ENCODE measurements around the gene PODXL2.

DNA sequence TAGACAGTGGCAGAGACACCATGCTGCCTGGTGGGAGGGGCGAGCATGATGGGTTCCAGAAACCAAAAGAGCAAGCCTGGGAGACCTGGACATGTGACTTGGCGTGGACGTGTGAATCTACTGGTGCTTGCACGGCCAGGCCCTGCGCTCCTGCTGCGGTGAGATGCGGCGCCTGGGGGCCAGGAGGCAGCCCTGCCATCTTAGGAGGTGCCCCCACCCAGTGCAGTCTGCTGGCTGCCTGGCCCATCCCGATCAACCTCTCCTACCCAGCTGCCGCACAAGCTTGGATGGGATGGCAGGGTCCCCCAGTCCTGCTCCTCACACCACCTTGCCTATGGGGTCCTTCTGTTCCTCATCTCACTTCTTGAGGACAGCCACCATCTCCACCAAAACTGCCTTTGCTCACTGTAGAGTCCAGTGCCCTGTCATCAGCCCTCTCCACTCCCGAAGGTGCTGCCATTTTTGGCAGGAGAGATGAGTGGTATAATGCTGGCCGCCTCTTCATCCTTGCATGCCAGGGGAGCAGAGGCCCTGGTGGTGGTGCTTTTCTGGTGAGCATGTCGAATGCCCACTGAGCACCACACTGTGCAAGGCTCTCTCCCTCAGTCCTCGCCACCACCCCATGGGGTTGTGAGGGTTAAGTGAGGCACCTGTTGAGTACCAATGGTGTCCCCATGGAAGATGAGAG, 40.7 kb downstream of the PODXL2 start:
- TF ChIP-seq, protein P1, sequence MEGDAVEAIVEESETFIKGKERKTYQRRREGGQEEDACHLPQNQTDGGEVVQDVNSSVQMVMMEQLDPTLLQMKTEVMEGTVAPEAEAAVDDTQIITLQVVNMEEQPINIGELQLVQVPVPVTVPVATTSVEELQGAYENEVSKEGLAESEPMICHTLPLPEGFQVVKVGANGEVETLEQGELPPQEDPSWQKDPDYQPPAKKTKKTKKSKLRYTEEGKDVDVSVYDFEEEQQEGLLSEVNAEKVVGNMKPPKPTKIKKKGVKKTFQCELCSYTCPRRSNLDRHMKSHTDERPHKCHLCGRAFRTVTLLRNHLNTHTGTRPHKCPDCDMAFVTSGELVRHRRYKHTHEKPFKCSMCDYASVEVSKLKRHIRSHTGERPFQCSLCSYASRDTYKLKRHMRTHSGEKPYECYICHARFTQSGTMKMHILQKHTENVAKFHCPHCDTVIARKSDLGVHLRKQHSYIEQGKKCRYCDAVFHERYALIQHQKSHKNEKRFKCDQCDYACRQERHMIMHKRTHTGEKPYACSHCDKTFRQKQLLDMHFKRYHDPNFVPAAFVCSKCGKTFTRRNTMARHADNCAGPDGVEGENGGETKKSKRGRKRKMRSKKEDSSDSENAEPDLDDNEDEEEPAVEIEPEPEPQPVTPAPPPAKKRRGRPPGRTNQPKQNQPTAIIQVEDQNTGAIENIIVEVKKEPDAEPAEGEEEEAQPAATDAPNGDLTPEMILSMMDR (IDR thresholded peaks at IDR 0.05; ENCODE audit: insufficient read depth, low read length), result no peak
- TF ChIP-seq, protein P2, sequence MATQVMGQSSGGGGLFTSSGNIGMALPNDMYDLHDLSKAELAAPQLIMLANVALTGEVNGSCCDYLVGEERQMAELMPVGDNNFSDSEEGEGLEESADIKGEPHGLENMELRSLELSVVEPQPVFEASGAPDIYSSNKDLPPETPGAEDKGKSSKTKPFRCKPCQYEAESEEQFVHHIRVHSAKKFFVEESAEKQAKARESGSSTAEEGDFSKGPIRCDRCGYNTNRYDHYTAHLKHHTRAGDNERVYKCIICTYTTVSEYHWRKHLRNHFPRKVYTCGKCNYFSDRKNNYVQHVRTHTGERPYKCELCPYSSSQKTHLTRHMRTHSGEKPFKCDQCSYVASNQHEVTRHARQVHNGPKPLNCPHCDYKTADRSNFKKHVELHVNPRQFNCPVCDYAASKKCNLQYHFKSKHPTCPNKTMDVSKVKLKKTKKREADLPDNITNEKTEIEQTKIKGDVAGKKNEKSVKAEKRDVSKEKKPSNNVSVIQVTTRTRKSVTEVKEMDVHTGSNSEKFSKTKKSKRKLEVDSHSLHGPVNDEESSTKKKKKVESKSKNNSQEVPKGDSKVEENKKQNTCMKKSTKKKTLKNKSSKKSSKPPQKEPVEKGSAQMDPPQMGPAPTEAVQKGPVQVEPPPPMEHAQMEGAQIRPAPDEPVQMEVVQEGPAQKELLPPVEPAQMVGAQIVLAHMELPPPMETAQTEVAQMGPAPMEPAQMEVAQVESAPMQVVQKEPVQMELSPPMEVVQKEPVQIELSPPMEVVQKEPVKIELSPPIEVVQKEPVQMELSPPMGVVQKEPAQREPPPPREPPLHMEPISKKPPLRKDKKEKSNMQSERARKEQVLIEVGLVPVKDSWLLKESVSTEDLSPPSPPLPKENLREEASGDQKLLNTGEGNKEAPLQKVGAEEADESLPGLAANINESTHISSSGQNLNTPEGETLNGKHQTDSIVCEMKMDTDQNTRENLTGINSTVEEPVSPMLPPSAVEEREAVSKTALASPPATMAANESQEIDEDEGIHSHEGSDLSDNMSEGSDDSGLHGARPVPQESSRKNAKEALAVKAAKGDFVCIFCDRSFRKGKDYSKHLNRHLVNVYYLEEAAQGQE (IDR thresholded peaks at IDR 0.05; ENCODE audit: insufficient replicate concordance, low read depth), result no peak

Measured in HL-60 (cell line).